Psoas muscle (tissue), 8 donors: ENCODE data around the gene PIM3. TPM values are rescaled to one million over a fixed set of nuclear protein-coding genes. Genes with fewer than 3 reads are reported as not detected.

ENCODE experiments used
- ATAC-seq, 4 donors: fragments of 200-7000 bp; cut with Tn5 transposase; one replicate each; pipeline ENCODE4 v1.9.1; 2020; ENCODE audit warnings: moderate library complexity in 3 of 4, mild to moderate bottlenecking in 2 of 4
- DNase-seq, 2 donors: peaks; one replicate each; pipeline ENCODE4 v3.0.0-alpha.2; 2020
- H3K27ac ChIP-seq: fragments of 200-600 bp; one replicate; pipeline ENCODE4 v1.8.0; 2022
- H3K27me3 ChIP-seq, 3 donors: fragments of 200-600 bp in 1 of 3; one replicate each; pipeline versions ENCODE4 v1.6.1 to v1.8.0; 2013 to 2022; ENCODE audit warnings: low read length in 2 of 3, mild to moderate bottlenecking in 2 of 3, moderate library complexity in 1 of 3; ENCODE audit not compliant: insufficient read depth in 3 of 3
- H3K36me3 ChIP-seq, 2 donors: fragments of 200-600 bp in 1 of 2; one replicate each; pipeline versions ENCODE4 v1.6.1 to v1.8.0; 2013 to 2022; ENCODE audit warnings: low read depth in 1 of 2, mild to moderate bottlenecking in 1 of 2, moderate library complexity in 1 of 2; ENCODE audit not compliant: insufficient read depth in 1 of 2
- H3K4me1 ChIP-seq: fragments of 200-600 bp; one replicate; pipeline ENCODE4 v1.8.0; 2022
- H3K4me3 ChIP-seq: fragments of 200-600 bp; one replicate; pipeline ENCODE4 v1.8.0; 2022; ENCODE audit warnings: mild to moderate bottlenecking
- H3K9me3 ChIP-seq: fragments of 200-600 bp; one replicate; pipeline ENCODE4 v1.8.0; 2022
- WGBS, 3 donors: extraction: QIAGEN DNeasy Blood & Tissue Kit; methylation state at CpG; one replicate each; pipeline versions ENCODE4 v1.1.6 to v1.1.7; 2013; 5-methylcytosine and 5-hydroxymethylcytosine counted together
- intact Hi-C, 2 donors: fragments of 100-400 bp; cut with DNase I; formaldehyde crosslinking; loops; one replicate each; pipeline versions ENCODE4 v1.11.0 to v1.14.2; 2022
- polyA plus RNA-seq, 3 donors: library from polyadenylated mRNA; stranded (reverse); fragments of 200-250 nt; gene quantifications; one replicate each; pipeline ENCODE4 v1.2.3, GENCODE V29; 2013
- total RNA-seq, 4 donors: library from RNA; stranded (reverse); fragmentation: NEBNext Ultra II Directional in 2 of 4; extraction: Animal tissue kit (Norgen Biotek cat#: 25700) in 2 of 4; gene quantifications; one replicate each; pipeline versions ENCODE4 v1.2.1 to v1.2.4, GENCODE V29; 2021 to 2023
- TF ChIP-seq, protein P1 (sequence below): fragments of 200-600 bp; IDR thresholded peaks from one replicate; pipeline ENCODE4 v1.8.0; 2022; ENCODE audit warnings: antibody characterized with exemption
- donor health status: healthy with polysubstance abuse.
- donor health status: DM: no; HTN: no; CAD: no; lungs with moderate emphysema.
- donor health status: Bipolar disorder and iron deficiency.
- donor health status: healthy.
- donor health status: DM: yes; HTN: yes; CAD: no.
- donor health status: DM: no; HTN: no; CAD: no.
- donor health status: DM: no; HTN: no; CAD: no.
- donor health status: DM: yes; HTN: yes; CAD: no.

The PIM3 gene
- total and polyA plus RNA-seq, 7 donors: 40.5 to 128 (median 79.0) TPM

DNA sequence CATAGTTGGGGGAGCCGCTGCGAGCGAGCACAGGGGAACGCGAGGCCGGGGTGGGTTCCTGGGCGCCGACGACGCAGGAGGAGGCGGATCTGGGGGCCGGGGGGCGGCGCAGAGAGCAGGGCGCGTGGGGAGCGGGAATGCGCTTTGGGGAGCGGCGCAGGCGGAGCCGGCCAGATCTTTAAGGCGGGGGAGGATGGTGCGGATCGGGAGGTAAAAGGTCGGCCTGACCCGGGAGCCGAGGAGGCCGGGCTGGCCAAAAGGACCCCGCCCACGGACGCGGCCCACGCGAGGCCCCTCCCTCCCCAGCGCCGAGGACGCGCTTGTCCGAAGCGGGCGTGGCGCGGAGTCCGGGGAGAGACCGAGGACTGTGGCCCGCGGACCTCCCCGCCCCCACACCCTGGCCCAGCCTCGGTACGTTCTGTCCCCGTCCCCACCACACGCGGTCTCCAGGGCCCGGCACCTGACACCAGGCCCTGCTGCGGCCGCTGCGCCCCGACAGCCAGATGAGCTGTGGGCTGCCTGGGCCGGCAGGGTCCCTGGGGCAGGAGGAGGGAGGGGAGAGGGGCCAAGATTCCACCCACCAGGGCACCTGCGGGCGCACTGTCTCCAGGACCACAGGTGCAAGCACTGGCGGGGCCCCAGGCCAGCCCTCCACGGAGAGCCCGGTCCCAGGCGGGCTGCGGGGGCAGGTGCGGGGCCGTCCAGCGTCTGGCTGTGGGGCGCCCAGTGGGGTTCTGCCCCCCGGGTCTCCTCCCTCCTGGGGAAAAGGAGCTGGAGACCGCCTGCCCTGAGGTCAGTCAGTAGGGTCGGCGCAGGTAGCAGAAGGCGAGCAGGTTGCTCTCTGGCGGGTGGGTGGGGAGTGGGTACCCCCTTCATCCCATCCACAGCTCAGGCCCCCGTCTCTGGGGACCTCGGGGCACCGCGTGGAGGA lies 10.9 kb downstream of the PIM3 start:
- Histone ChIP-seq H3K4me3 (peak overlapping the region; percentile 61), H3K9me3 (no peaks in the 10 kb centered on the region), H3K27ac (peak overlapping the region; percentile 97), H3K36me3 (no peaks in the 10 kb centered on the region), H3K27me3 (no peaks in the 10 kb centered on the region), H3K4me1 (peaks cover 34% of the 10 kb centered on the region)
- DNase-seq: peak; percentile 92 to 95
- intact Hi-C loops: no loop called here
- peak; percentile 58 to 76 (median 74) for ATAC-seq
- TF ChIP-seq, protein P1, sequence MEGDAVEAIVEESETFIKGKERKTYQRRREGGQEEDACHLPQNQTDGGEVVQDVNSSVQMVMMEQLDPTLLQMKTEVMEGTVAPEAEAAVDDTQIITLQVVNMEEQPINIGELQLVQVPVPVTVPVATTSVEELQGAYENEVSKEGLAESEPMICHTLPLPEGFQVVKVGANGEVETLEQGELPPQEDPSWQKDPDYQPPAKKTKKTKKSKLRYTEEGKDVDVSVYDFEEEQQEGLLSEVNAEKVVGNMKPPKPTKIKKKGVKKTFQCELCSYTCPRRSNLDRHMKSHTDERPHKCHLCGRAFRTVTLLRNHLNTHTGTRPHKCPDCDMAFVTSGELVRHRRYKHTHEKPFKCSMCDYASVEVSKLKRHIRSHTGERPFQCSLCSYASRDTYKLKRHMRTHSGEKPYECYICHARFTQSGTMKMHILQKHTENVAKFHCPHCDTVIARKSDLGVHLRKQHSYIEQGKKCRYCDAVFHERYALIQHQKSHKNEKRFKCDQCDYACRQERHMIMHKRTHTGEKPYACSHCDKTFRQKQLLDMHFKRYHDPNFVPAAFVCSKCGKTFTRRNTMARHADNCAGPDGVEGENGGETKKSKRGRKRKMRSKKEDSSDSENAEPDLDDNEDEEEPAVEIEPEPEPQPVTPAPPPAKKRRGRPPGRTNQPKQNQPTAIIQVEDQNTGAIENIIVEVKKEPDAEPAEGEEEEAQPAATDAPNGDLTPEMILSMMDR: no peak
- 8 to 15% (median 12%) methylated on average over 41 to 81 of the region's 81 CpGs for WGBS, 3 donors

DNA sequence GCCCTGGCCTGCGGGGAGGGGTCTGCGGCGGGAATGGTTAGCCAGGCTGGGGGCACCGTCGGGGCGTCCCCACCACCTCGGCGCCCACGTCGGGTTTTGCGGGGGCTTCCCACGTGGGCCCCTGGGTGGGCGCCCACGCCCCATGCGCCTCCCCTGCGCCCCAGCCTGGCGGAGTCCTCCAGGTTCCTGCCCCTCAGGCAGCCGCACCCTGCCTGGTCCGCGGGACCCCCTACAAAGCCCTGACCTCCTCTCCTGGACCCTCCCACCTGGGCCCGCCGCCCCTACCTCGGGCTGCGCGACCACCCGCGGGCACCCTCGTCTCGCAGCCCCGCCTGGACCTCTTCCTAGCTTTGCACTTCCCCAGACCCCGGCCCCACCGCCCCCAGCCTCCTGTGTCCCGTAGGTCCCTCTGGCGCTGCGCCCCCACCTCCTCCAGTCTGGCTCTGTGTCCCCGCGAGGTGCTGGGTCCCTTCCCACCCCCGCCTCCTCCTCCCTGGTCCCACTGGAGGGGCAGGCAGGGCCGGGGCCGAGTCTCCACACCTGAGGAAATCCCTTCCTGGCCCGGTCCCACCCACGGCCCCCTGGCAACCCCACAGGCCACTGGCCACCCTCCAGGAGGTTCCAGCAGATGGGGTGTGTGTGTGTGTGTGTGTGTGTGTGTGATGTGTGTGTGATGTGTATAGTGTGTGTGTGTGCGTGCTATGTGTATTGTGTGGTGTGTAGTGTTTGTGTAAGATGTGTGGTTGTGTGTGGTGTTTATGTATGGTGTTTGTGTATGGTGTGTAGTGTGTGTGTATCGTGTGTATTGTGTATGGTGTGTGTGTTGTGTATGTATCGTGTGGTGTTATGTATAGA lies 11.8 kb downstream of the PIM3 start:
- intact Hi-C loops: no loop called here
- TF ChIP-seq, protein P1: no peak
- no peaks in the 10 kb centered on the region for H3K9me3 ChIP-seq
- H3K36me3 ChIP-seq: no peaks in the 10 kb centered on the region
- peak overlapping the region; percentile 97 for H3K27ac ChIP-seq
- peak; percentile 48 to 72 for DNase-seq
- peak overlapping the region; percentile 61 for H3K4me3 ChIP-seq
- H3K4me1 ChIP-seq: peaks cover 25% of the 10 kb centered on the region
- no peak for ATAC-seq
- H3K27me3 ChIP-seq: no peaks in the 10 kb centered on the region
- WGBS, 3 donors: 40 to 45% (median 43%) methylated on average over 40 to 45 of the region's 45 CpGs

DNA sequence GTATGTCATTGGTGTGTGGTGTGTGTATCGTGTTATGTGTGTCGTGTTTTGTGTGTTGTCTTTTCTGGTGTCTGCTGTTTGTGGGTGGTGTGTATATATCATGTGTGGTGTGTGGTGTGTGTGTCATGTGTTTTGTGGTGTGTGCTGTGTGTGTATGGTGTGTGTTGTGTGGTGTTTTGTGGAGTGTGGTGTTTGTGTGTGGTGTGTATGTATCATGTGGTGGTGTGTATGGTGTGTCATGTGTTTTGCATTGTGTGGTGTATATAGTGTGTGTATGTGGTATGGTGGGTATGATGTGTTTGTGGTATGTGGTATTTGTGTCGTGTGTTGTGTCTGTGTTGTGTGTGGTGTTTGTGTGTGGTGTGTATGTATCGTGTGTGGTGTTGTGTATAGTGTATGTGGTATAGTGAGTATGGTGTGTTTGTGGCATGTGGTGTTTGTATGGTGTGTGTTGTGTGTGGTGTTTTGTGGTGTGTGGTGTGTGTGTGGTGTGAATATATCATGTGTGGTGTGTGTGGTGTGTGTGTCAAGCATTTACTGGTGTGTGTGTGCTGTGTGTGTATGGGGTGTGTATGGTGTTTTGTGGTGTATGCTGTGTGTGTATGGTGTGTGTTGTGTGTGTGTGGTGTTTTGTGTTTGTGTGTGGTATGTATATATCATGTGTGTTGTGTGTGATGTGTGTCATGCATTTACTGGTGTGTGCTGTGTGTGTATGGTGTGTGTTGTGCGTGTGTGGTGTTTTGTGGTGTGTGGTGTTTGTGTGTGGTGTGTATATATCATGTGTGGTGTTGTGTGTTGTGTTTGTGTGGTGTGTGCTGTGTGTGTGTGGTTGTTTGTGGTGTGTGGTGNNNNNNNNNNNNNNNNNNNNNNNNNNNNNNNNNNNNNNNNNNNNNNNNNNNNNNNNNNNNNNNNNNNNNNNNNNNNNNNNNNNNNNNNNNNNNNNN lies 12.7 kb downstream of the PIM3 start:
- intact Hi-C loops: no loop called here
- TF ChIP-seq, protein P1: no peak
- Histone ChIP-seq H3K9me3 (no peaks in the 10 kb centered on the region), H3K36me3 (no peaks in the 10 kb centered on the region), H3K27me3 (no peaks in the 10 kb centered on the region), H3K4me3 (no peak overlapping the region), H3K27ac (no peak overlapping the region), H3K4me1 (peaks cover 16% of the 10 kb centered on the region)
- 87 to 91% (median 89%) methylated on average over 5 of the region's 5 CpGs for WGBS, 3 donors
- ATAC-seq (no peak), DNase-seq (no peak)
